PC-9 (cell line): Measurements from ENCODE around the gene OPTC.

Experiments
- EZH2 ChIP-seq: fragments of 200-600 bp; sonication (generic); IDR thresholded peaks from 2 replicates; pipeline ENCODE4 v1.8.0; 2017; ENCODE audit warnings: antibody characterized with exemption, low read depth
- TF ChIP-seq, protein P1 (sequence below): fragments of 200-600 bp; sonication (generic); conservative IDR thresholded peaks from 2 replicates; pipeline ENCODE4 v1.6.1; 2017; ENCODE audit warnings: mixed run types, antibody characterized with exemption, mild to moderate bottlenecking, moderate library complexity

GRCh38 chr1:203556047-203556851 lies 62.3 kb downstream of the OPTC start:
- TF ChIP-seq, protein P1, sequence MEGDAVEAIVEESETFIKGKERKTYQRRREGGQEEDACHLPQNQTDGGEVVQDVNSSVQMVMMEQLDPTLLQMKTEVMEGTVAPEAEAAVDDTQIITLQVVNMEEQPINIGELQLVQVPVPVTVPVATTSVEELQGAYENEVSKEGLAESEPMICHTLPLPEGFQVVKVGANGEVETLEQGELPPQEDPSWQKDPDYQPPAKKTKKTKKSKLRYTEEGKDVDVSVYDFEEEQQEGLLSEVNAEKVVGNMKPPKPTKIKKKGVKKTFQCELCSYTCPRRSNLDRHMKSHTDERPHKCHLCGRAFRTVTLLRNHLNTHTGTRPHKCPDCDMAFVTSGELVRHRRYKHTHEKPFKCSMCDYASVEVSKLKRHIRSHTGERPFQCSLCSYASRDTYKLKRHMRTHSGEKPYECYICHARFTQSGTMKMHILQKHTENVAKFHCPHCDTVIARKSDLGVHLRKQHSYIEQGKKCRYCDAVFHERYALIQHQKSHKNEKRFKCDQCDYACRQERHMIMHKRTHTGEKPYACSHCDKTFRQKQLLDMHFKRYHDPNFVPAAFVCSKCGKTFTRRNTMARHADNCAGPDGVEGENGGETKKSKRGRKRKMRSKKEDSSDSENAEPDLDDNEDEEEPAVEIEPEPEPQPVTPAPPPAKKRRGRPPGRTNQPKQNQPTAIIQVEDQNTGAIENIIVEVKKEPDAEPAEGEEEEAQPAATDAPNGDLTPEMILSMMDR = no peak
- no peak for TF ChIP-seq EZH2
